ENCODE data around the gene CDH12. TPM values are rescaled to one million over a fixed set of nuclear protein-coding genes. Genes with fewer than 3 reads are reported as not detected.

The CDH12 gene
- total RNA-seq, 1 donor from 2014 or later, result not detected

- Mint-ChIP-seq H3K36me3 (ENCODE audit: low read depth) (no peaks in the 10 kb centered on the region), H3K9me3 (peaks cover 7% of the 10 kb centered on the region), H3K27ac (no peak overlapping the region), H3K4me1 (ENCODE audit: low read depth) (no peaks in the 10 kb centered on the region), H3K27me3 (ENCODE audit: insufficient read depth) (no peaks in the 10 kb centered on the region), H3K4me3 (no peak overlapping the region)
- intact Hi-C loops (cut with micrococcal nuclease), result no loop called here
- no peak for DNase-seq (ENCODE audit: low spot score)
Observed at GRCh38 chr5:21783074-21783679, 1070.0 kb downstream of the CDH12 start.

DNA sequence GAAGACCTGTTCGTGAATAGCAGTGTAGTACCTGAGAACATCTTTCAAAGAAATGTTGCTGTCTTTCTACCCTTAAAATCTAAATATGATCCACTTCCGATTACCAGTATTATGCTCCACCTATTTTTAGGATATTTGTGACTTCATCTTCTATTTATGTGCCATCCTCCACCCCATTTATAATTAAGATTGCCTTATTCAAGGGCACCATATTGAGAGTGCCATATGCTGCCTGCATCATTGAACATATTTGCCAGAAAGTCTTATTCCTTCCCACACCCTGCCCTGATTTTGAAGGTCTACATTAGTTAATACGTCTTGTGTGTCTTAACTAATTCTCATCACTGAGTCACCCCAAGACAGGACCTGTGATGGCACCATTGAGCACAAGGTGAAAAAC, 1076.7 kb downstream of the CDH12 start:
- DNase-seq (ENCODE audit: low spot score), result no peak
- intact Hi-C loops (cut with micrococcal nuclease), result no loop called here
- Mint-ChIP-seq H3K9me3 (no peaks in the 10 kb centered on the region), H3K27ac (no peak overlapping the region), H3K36me3 (ENCODE audit: low read depth) (no peaks in the 10 kb centered on the region), H3K4me1 (ENCODE audit: low read depth) (no peaks in the 10 kb centered on the region), H3K4me3 (no peak overlapping the region), H3K27me3 (ENCODE audit: insufficient read depth) (no peaks in the 10 kb centered on the region)

DNA sequence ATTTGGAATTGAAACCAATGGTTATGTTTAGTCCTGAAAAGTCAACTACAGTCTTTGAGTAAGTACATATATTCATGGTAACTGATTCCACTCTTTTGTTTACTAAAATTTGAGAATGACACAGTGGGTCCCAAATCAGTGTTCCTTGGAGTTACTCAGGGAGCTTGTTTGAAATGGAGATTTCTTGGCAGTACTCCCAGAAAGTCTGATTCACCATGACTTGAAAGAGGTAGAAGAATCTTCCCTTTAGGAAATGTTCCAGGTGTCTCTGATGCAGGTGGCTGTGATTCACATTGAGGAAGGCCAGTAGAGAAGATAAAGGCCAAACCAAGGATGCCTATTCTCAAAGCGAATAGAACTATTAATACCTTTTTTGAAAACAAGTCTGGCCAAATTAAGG, 1078.3 kb downstream of the CDH12 start:
- no peak for DNase-seq (ENCODE audit: low spot score)
- Mint-ChIP-seq H3K36me3 (ENCODE audit: low read depth) (no peaks in the 10 kb centered on the region), H3K27me3 (ENCODE audit: insufficient read depth) (no peaks in the 10 kb centered on the region), H3K9me3 (no peaks in the 10 kb centered on the region), H3K4me1 (ENCODE audit: low read depth) (no peaks in the 10 kb centered on the region), H3K27ac (no peak overlapping the region), H3K4me3 (no peak overlapping the region)
- intact Hi-C loops (cut with micrococcal nuclease), result no loop called here

GRCh38 chr5:21774281-21774680, 1078.9 kb downstream of the CDH12 start:
- Mint-ChIP-seq H3K9me3 (no peaks in the 10 kb centered on the region), H3K4me1 (ENCODE audit: low read depth) (no peaks in the 10 kb centered on the region), H3K27ac (no peak overlapping the region), H3K27me3 (ENCODE audit: insufficient read depth) (no peaks in the 10 kb centered on the region), H3K4me3 (no peak overlapping the region), H3K36me3 (ENCODE audit: low read depth) (no peaks in the 10 kb centered on the region)
- DNase-seq (ENCODE audit: low spot score), result no peak
- intact Hi-C loops (cut with micrococcal nuclease), result no loop called here

DNA sequence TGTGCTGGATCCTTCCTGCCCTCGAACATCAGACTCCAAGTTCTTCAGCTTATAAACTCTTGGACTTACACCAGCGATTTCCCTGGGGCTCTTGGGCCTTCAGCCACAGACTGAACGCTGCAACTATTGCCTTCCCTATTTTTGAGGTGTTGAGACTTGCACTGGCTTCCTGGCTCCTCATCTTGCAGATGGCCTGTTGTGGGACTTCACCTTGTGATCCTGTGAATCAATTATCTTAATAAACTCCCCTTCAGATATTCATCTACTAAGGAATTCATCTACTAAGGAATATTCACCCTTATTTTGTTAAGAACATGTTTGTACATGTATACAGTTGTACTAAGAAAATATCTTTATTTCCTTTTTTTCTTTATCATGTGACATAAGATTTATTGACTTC, 1079.7 kb downstream of the CDH12 start:
- Mint-ChIP-seq H3K36me3 (ENCODE audit: low read depth) (no peaks in the 10 kb centered on the region), H3K4me3 (no peak overlapping the region), H3K4me1 (ENCODE audit: low read depth) (no peaks in the 10 kb centered on the region), H3K27me3 (ENCODE audit: insufficient read depth) (no peaks in the 10 kb centered on the region), H3K9me3 (no peaks in the 10 kb centered on the region), H3K27ac (no peak overlapping the region)
- intact Hi-C loops (cut with micrococcal nuclease), result no loop called here
- no peak for DNase-seq (ENCODE audit: low spot score)

DNA sequence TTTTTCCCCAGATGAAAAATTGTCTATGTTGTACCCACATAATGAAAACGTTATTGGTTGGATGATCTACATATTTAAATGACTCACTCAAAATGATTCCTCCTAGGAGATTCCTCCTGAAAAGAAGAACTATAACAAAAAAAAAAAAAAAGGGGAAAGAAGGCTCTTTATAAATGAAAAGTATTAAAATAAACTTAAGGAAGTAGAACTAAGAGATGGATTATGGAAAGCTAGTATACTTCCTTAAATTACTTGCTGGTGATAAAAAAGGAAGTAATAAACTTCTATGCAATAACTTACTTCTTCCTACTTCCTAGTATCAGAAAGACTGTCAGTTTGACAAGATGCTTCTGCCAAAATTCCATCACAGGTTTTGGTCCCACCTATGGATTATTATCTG, 1087.7 kb downstream of the CDH12 start:
- Mint-ChIP-seq H3K27ac (no peak overlapping the region), H3K27me3 (ENCODE audit: insufficient read depth) (no peaks in the 10 kb centered on the region), H3K4me3 (no peak overlapping the region), H3K36me3 (ENCODE audit: low read depth) (no peaks in the 10 kb centered on the region), H3K9me3 (no peaks in the 10 kb centered on the region), H3K4me1 (ENCODE audit: low read depth) (no peaks in the 10 kb centered on the region)
- no peak for DNase-seq (ENCODE audit: low spot score)
- intact Hi-C loops (cut with micrococcal nuclease), result no loop called here

DNA sequence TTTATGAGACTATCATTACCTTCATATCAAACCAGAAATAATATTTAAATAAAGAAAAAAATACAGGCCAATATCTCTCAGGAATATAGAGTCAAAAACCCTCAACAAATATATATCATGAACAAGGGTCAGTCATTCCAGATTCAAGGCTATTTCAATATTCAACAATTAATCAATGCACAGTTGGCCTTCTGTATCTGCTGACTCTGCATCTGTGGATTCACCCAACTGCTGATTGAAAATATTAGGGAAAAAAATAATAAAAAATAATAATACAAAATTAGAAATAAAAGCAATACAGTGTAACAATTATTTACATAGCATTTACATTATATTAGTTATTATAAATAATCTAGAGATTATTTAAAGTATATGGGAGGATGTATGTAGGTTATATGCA, 1114.0 kb downstream of the CDH12 start:
- Mint-ChIP-seq H3K27ac (no peak overlapping the region), H3K4me3 (no peak overlapping the region), H3K36me3 (ENCODE audit: low read depth) (no peaks in the 10 kb centered on the region), H3K4me1 (ENCODE audit: low read depth) (no peaks in the 10 kb centered on the region), H3K9me3 (no peaks in the 10 kb centered on the region), H3K27me3 (ENCODE audit: insufficient read depth) (no peaks in the 10 kb centered on the region)
- no peak for DNase-seq (ENCODE audit: low spot score)
- intact Hi-C loops (cut with micrococcal nuclease), result no loop called here

GRCh38 chr5:21723500-21723899, 1129.6 kb downstream of the CDH12 start:
- Mint-ChIP-seq H3K27ac (no peak overlapping the region), H3K4me3 (no peak overlapping the region), H3K4me1 (ENCODE audit: low read depth) (no peaks in the 10 kb centered on the region), H3K9me3 (no peaks in the 10 kb centered on the region), H3K36me3 (ENCODE audit: low read depth) (no peaks in the 10 kb centered on the region), H3K27me3 (ENCODE audit: insufficient read depth) (no peaks in the 10 kb centered on the region)
- DNase-seq (ENCODE audit: low spot score), result no peak
- intact Hi-C loops (cut with micrococcal nuclease), result no loop called here

DNA sequence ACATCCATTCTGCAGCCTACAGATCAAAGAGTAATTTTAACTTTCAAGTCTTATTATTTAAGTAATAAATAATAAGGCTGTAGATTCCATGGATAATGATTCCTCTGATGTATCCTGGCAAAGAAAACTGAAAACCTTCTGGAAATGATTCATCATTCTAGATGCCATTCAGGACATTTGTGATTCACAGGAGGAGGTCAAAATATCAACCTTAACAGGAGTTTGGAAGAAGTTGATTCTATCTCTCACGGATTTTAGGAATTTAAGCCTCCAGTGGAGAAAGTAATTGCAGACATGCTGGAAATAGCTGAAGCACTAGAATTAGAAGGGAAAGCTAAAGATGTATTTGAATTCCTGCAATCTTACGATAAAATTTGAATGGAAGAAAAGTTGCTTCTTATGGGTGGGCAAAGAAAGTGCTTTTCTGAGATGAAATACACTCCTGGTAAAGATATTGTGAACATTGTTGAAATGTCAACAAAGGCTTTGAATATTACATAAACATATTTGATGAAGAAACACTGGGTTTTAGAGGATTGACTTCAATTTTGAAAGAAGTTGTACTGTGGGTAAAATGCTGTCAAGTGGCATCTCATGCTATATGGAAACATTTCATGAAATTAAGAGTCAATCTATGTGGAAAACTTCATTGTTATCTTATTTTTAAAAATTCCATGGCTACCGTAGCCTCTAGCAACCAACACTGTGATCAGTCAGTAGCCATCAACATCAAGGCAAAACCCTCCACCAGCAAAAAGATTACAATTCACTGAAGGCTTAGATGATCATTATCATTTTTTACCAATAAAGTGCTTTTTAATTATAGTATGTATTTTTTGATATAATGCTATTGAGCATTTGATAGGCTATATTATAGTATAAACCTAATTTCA, 1141.0 kb downstream of the CDH12 start:
- Mint-ChIP-seq H3K9me3 (peaks cover 6% of the 10 kb centered on the region), H3K36me3 (ENCODE audit: low read depth) (no peaks in the 10 kb centered on the region), H3K4me1 (ENCODE audit: low read depth) (no peaks in the 10 kb centered on the region), H3K4me3 (no peak overlapping the region), H3K27me3 (ENCODE audit: insufficient read depth) (no peaks in the 10 kb centered on the region), H3K27ac (no peak overlapping the region)
- intact Hi-C loops (cut with micrococcal nuclease), result no loop called here
- no peak for DNase-seq (ENCODE audit: low spot score)

DNA sequence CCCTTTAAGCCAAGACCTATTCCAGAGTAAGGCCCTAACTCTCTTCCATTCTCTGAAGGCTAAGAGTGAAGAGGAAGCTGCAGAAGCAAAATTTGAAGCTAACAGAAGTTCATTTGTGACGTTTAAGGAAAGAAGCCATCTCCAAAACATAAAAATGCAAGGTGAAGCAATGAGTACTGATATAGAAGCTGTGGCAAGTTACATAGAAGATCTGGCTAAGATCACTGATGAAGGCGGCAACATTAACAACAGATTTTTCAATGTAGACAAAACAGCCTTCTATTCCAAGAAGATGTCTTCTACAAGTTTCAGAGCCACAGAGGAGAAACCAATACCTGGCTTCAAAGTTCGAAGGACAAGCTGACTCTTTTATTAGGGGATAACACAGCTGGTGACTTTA, 1143.4 kb downstream of the CDH12 start:
- no peak overlapping the region for H3K27ac Mint-ChIP-seq
- no peak overlapping the region for H3K4me3 Mint-ChIP-seq
- H3K9me3 Mint-ChIP-seq, result no peaks in the 10 kb centered on the region
- no peak for DNase-seq (ENCODE audit: low spot score)
- no peaks in the 10 kb centered on the region for H3K36me3 Mint-ChIP-seq (ENCODE audit: low read depth)
- H3K4me1 Mint-ChIP-seq (ENCODE audit: low read depth), result no peaks in the 10 kb centered on the region
- intact Hi-C loops (cut with micrococcal nuclease), result no loop called here
- H3K27me3 Mint-ChIP-seq (ENCODE audit: insufficient read depth), result no peaks in the 10 kb centered on the region

- H3K9me3 Mint-ChIP-seq, result no peaks in the 10 kb centered on the region
- no peak overlapping the region for H3K27ac Mint-ChIP-seq
- H3K36me3 Mint-ChIP-seq (ENCODE audit: low read depth), result no peaks in the 10 kb centered on the region
- intact Hi-C loops (cut with micrococcal nuclease), result no loop called here
- H3K27me3 Mint-ChIP-seq (ENCODE audit: insufficient read depth), result no peaks in the 10 kb centered on the region
- no peaks in the 10 kb centered on the region for H3K4me1 Mint-ChIP-seq (ENCODE audit: low read depth)
- no peak for DNase-seq (ENCODE audit: low spot score)
- H3K4me3 Mint-ChIP-seq, result no peak overlapping the region
Observed at GRCh38 chr5:21704974-21705668, 1148.0 kb downstream of the CDH12 start.

DNA sequence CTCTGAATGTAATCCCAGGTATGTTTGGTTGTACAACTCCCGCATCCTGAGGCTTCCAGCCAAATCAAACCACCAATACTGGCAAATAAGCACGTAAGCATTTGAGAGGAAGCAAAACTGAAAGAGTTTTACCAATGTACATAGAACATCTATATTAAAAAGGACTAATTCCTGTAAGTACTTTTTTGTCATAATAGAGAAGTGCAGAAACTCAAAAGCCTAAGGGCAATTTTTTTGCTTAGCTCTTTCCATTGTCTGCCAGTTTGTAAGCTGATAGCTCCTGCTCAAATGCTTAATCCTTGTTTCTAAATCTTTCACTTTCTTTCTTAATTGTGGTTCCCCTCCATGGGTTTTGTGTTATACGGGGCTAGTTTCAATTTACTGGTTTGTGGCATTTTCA, 1151.8 kb downstream of the CDH12 start:
- Mint-ChIP-seq H3K27me3 (ENCODE audit: insufficient read depth) (no peaks in the 10 kb centered on the region), H3K27ac (no peak overlapping the region), H3K36me3 (ENCODE audit: low read depth) (no peaks in the 10 kb centered on the region), H3K4me1 (ENCODE audit: low read depth) (no peaks in the 10 kb centered on the region), H3K4me3 (no peak overlapping the region), H3K9me3 (no peaks in the 10 kb centered on the region)
- DNase-seq (ENCODE audit: low spot score), result no peak
- intact Hi-C loops (cut with micrococcal nuclease), result no loop called here
